NCI-H1417 (cell line): Measurements from ENCODE around the gene ARL6IP4.

Source experiments
- DNase-seq, 3 experiments: peaks; one replicate each; lab custom pipeline; 2025; lab: John Stamatoyannopoulos, UW

Gene ARL6IP4

DNA sequence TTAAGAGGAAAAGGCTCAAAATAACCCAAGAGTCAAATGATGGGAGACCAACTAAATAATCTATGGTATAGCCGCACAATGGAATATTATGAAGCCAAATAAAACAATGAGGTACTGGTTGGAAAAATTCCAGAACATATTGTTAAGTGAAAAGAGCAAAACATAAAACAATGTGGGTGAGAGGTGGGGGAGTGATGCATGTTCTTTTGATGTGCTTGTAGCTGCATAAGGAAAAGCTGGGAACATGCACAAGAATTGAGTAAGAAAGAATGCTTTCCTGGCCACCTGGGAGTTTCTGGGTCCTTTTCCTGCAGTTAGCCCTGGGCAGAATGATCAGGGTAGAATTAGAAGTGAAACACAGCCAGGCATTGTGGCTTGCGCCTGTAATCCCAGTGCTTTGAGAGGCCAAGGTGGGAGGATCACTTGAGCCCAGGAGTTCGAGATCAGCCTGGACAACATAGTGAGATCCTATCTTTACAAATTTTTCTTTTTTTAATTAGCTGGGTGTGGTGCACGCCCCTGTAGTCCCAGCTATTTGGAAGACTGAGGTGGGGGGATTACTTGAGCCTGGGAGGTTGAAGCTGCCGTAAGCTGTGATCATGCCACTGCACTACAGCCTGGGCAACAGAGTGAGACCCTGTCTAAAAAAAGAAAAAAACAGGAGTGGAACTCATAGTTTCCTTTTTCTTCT lies 22.1 kb upstream of the ARL6IP4 start:
- no peak for DNase-seq

DNA sequence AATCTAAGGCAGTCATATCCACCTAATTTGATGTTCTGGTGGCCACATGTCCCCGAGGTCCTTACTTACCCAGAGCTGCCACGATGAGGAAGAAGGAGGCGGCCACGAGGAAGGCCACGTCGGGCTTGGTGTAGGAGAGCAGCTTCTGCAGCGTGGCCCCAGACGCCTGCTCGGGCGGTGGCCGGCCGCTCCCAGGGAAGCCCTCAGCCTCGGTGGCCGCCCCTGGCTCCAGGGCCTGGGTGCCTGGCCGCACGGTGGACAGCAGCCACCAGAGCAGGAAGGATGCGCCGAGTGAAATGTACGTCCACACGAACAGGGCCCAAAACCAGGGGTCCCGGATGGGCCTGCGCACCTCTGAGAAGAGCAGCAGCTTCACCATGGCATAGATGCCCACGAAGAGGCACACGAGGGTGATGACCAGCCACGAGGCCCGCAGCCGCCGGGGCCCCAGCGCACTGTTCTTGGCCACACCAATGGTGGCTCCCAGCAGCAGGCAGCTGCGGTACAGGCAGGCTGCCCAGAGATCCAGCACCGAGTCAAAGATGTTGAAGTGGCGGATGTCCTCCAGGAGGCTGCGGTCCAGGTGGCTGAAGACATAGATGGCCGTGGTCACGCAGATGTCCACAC lies 20.8 kb upstream of the ARL6IP4 start:
- DNase-seq, result no peak

DNA sequence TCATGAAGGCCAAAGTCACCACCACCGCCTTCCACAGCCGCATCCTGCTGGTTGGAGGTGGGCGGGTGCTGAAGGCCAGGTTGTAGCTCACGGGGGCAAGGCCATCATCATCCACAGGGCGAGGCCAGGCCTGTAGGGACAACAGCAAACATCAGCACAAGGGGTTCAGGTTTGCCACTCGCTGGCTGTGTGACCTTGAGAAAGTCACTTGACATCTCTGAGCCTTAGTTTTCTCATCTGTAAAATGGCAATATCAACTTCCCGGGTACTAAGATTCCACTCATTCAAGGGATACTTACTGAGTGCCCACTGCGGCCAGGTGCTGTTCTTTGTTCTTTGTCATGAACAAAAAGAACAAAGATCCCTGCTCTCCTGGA lies 20.3 kb upstream of the ARL6IP4 start:
- DNase-seq, result no peak

DNA sequence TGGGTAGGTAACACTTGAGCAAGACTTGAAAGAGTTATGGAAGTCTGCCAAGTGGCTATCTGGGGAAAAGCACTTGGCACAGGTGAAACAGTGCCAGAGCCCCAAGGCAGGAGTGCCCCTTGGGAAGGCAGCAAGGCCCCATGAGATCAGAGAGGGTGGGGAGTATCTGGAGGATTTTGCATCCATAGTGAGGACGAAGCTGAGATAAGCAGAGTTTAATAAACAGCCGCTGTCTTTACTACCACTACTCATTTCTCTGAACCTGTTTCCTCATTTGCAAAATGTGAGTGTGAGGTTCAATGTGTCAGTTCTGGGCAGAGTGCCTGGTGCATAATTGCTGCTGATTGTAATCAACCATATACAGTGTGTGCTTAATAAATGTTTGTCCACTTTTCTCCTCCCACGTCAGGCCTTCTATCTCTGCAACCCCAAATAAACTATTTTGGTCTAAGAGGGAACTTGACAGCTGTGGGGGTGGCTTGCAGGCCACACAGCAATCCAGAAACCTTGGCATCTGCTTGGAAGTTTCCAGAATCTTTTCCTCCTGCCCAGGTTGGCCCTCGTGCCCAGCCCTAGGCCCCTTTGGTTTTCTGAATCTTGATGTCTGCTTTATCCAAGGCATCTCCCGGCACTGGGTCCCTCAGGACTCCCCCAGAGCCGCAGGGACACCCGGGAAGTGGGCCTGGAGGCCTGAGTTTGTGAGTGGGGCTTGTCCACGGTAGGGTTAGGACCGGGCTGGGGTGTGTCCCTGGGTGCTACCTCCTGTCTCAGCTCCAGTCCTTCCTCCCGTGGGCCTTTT lies 18.8 kb upstream of the ARL6IP4 start:
- DNase-seq, result peak in 1 of 3 experiments; percentile 12

DNA sequence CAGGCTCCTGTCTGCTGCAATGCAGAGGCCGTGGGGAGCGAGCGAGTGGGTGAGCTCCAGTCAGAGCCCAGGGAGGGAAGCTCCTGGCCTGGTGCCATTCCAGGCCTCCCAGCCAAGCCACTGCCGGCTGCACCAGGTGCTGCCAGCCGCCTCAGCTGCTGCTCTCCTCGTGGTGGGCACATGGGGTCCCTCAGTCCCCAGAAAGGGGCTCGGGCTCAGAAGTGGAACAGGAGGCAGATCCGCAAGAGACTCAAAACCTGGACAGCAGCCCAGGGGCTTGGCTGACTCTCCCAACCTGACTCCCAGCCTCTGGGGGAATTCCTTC lies 16.6 kb upstream of the ARL6IP4 start:
- DNase-seq, result no peak

DNA sequence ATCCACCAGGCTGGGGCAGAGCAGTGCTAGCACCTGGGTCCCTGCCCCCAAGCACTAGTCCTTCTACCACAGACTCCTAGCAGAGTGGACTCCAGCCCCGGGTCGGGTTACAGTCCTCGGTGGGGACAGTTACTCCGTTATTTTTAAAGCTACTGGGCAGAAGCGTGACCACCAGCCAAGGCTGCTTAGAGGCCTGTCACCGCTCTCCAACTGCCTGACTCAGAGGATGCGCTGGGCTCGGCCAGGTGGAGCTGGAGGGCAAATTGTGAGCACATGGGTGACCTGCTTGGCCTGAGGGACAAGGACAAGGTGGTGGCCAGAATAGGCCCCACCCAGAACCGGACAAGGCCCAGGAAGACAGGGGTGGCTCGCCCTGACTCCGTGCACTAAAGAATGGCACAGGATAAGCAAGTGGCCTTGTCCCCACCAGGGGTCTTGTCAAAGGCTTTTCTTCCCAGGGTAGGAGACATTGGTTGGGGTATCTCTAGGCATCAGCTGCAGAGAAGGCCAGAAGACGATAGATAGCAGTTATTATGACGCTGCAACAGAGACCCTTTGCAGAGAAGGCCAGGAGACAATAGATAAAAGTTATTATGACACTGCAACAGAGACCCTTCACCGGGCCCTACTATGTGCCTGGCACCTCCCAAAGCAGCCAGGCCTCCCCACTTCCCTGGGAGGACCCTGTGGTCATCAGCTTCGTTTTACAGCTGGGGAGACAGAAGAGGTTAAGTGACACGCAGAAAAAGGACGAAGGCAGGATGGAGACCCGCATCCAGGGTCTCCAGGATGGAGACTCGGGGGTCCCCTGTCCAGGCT lies 15.8 kb upstream of the ARL6IP4 start:
- no peak for DNase-seq

DNA sequence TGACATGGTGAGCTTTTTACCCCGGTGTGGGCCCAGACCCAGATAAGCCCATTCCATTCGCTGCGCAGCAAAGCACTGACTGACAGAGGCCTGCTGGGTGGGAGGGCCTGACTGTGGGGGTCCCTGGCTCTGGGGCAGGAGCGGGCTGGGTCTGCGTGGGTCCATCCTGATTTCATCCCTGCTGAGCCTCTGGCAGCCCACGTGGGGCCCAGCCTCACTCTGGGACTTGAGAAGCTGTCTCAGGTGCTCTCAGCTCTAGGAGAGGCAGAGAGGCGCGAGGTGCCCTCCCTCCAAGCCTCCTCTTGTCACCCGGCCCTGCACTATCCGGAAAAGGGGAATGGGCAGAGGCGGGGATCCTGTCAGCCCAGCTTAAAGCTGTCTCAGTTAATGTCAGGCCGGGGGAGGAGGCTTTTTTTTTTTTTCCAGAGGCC lies 15.1 kb upstream of the ARL6IP4 start:
- DNase-seq, result peak in 1 of 3 experiments; percentile 23

DNA sequence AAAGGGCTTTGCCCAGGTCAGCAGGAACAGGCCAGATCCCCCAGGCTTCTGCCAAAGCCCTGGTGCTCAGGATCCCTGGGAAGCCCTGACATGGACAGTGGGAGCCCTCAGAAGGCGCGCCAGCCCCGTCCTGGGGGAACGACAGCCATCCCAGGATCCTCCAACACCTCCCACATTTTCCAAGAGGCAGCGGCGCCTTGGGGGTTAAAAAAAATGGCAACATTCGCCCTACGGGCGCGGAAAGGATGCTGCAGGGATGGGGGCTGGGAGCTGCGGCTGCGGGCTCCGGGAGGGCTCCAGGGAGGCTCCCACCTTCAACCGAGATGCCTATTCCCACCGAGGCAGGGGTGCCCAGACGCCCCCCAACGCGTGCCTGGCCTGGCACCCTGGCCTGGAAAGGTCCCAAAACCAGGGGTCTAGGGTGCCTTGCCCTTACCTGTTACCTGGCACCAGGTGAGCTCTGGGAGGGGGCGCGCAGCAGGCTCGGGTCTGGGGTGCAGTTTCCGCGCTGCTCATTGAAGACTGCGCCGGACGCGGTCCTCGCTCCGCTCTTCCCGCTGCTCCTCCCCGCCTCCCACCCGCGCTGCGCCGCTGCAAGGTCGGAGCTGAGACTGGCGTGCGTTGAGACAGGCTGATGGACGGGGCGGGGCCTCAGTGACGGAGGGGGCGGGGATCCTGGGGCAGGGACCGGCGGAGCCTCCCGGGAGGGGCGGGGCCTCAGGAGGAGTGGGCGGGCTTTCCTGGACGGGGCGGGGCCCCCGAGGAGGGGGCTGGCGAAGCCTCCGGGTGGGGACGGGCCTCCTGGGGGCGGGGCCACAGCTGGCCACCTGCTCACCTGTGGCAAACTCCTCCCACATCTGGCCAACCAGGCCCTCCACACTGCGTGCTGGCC lies 14.4 kb upstream of the ARL6IP4 start, which contains the start of gene ABCB9:
TSS of gene ABCB9 (minus strand) at position 613 of the 892 bp plus-strand sequence. CDS start 6,228 bp downstream, outside the sequence.
- peak; percentile 95 to 98 (median 97) for DNase-seq

DNA sequence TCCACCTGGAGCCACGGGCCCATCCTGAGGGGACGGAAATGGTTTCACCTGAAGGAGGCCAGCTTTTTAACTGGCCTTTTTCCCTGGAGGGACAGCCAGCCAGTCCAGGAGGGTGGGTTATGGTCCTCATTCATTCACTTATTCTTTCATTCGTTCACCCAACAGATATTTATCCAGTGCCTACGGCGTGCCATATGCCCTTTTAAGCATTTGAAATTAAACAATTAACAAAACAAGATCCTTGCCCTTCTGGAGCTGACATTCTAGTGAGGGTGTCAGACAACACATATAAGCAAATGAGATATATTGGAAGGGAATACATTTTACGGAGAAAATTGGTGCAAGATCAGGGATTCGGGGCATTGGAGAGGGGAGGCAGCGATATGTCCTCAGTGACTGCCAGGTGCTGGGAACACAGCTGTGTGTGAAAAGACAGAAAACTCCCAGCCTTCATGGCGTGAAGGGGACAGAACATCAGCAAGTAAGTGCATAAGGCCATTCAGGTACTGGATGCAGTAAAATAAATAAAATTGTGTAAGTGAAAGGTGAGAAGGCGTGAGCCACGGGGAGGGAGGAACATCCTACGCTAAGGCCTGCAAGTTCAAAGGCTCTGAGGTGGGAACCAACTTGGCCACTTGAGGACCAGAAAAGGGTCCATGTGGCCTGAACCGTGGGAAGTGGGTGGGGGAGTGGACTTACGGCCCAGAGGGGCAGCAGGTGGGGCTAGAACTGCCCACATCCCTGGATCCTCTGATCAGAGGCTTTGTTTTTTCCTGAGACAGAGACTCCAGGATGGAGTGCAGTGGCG lies 13.5 kb upstream of the ARL6IP4 start:
- no peak for DNase-seq

DNA sequence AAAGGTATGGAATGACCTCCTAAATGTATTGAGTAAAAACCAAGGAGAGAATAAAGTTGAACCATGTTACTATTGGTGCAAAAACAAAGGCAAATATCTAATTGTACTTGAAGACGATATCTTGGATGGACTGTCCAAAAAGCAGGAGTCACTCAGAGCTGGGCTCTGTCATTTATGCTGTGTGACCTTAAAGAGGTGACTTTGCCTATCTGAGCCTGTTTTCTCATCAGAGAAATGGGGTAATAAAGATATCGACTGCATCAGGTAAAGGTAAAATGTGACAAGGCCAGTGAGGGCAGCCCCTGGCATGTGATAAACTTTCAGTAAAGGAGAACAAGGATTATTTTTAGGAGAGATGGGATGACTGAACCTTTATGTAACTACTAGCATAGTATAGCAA lies 12.4 kb upstream of the ARL6IP4 start:
- no peak for DNase-seq

DNA sequence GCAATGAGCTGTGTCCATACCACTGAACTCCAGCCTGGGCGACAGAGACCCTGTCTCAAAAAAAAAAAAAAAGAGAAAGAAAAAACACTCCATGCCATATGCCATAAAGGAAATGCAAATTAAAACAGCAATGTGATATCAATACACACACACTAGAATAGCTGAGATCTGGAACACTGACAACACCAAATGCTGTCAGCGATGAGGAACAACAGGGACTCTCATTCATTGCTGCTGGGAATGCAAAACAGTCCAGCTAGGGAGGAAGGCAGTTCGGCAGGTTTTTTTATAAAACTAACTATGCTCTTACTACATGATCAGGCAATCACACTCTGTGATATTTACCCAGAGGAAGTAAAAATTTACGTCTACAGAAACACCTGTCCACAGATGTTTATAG lies 10.8 kb upstream of the ARL6IP4 start:
- no peak for DNase-seq

DNA sequence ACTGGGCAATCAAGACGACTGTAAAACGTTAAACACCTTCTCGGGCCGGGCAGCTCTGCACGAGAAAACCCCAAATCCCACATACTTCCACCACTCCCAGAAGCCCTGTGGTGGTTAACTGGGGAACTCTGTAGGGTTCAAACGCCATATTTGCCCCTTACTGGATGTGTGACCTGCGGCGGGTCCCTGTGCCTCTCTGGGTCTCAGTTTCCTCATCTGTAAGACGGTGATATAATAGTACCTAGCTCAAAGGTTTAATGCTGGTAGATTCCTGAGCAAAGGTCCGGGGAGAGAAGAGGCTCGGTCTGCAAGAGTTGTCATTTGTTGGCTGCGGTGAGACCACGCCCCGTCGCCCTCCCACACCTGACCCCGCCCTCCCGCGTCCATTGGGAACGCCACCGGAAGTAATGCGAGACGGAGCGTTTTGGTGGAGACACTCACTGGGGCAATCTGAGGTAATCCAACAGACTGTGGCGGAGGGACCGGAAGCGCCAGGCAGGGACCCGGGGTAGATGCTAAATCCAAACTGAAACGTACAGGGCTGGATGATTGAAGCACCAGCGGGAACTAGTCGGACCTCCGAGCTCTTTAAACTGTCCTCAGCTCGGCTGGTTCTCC lies 6.1 kb upstream of the ARL6IP4 start:
- DNase-seq, result peak; percentile 99 to 100 (median 99)

DNA sequence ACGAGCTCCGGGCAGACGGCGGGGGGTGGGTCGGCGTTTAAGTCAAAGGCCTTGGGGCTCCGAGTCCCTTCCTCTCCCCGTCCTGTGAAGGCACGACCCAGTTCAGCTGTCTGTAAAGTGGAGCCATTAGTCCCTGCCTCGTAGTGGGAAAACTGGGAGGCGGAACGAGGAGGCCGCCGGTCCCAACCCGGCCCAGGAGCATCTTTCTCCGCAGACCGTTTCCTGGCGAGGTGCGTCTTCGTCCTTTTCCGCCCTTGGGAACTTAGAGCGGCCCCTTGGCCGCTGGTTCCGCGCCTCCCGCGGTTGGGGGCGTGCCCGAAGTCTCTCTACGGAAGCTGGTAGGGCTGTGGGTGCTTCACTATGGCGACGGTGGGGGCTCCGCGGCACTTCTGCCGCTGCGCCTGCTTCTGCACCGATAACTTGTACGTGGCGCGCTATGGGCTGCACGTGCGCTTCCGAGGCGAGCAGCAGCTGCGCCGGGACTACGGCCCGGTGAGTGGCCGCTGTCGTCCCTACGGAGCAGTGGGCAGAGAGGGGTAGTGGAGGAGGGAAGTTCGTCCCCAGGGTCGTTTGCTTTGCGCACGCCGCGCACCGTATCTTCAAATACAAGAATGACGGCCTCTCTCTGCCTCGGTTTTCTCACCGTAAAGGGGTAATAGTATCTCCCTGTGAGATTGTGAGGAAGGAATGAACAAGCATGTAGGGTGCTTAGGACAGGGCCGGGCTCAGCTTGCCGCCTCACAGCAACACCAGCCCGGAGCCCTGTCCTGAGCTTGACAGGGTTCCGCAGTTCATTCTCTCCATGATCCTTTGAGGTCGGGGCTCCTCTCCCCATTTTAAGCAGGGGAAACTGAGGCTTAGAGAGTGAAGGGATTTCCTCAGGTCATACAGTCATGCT lies 5.3 kb upstream of the ARL6IP4 start, which contains the start of gene OGFOD2:
TSS of gene OGFOD2 (plus strand) at position 353 of the 898 bp plus-strand sequence. CDS start at position 361, 8 bp downstream.
- peak; percentile 95 to 97 (median 97) for DNase-seq

DNA sequence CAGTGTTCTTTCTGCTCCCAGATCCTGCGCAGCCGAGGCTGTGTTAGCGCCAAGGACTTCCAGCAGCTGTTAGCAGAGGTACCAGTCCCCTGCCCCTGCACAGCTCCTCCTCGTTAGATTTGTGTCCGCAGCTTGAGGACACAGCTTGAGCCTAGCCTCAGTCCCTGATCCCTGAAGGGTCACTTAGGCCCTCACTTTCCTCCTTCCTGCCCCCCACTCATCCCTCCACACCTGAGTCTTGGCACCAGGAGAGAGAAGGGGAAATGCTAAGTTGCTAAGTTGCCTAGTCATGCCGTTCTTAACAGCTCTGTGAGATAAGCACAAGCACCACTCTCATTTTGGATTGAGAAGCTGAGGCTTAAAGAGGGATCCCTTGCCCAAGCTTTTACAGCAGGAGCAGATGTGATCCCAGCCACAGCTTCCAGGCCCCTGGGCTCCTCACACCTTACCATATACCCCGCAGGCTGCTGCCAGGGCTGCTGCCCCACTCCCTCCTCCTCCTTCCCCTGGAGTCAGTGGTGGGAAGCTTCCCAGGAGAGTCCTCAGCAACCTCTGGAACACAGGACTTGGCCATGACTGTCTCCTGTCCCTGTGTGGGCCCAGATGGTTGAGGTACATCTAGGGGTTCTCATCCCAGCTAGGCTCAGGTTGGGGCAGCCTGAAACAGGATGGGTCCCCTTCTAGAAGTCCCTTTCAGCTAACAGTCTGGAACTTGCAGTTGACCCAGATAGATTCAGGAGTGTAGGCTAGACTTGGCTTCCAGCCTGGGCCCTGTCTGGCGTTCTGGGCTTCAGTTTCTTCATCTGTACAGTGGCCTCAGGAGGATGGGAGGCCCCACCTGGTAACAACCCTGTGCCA lies 4.5 kb upstream of the ARL6IP4 start:
- peak in 1 of 3 experiments; percentile 66 for DNase-seq

DNA sequence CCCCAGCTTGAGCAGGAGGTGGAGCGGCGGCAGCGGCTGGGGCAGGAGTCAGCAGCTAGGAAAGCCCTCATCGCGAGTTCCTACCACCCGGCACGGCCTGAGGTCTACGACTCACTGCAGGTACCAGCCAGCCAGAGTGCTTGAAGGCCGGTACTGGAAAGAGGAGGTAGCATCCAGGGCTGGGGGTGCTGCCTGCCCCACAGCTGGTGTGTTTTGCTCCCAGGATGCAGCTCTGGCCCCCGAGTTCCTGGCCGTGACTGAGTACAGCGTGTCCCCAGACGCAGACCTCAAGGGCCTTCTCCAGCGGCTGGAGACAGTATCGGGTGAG lies 3.9 kb upstream of the ARL6IP4 start:
- no peak for DNase-seq

DNA sequence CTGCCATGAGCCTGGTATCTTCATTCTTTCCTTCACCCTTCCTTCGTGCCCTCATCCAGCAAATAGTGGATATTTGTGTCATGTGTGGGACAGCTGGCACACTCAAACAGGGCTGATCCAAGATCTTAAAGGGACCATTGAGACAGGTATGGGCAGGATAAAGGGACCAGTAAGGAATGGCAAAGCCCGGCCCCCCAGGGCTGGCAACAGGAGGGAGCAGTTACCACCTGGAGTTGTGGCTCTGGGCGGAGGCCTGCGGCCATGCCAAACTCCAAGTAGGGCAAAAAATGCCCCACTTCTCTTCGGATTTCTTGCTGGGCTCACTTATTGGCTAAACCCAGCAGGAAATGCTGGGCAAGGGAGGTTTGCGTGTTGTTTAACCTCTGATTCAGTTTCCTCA lies 3.3 kb upstream of the ARL6IP4 start:
- no peak for DNase-seq

DNA sequence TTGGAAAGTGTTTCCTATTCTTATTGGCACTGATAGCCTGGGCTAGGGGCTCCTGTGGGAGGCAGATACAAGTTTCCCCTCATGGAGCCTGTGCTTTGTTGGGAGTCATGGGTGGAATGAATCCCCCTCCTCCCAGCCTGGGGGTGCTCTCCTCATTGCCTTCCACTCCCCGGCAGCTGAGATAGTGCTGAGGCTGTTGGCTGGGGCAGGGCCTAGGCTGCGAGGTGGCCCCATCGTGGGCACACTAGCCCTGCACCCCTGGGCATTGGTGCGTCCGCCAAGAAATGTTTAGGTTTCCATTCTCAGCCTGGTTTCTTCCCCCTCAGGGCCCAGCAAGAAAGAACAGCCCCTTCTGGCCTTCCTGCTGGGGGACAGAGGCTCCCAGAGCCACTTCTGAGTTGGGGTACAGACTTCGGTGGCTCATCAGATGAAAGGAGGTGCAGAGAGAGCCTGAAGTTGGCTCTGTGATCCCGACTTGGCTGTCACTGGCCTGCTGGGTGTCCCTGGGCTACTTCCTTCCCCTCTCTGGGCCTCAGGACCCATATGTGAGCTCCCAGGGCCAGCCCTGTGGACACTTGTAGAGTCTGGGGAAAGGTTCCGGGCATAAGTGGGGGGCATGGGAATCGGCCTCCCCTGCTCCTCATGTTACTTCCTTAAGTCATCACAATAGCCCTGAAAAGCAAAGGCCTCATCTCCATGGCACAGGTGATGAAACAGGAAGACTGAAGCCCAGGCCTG lies 2.7 kb upstream of the ARL6IP4 start:
- no peak for DNase-seq
